K562 (cell line): ENCODE measurements around the gene GCGR. TPM values are rescaled to one million over a fixed set of nuclear protein-coding genes. Genes with fewer than 3 reads are reported as not detected.

Experiments
- ARID2 ChIP-seq: fragments of 450-650 bp; IDR thresholded peaks from 2 replicates; pipeline ENCODE4 v1.6.1; 2017; ENCODE audit warnings: antibody characterized with exemption, mild to moderate bottlenecking
- ARNT ChIP-seq, 2 experiments: fragments of 450-650 bp; IDR thresholded peaks; 2 replicates each; pipeline ENCODE4 v1.6.1; 2016; ENCODE audit warnings: mild to moderate bottlenecking in 1 of 2
- CBX5 ChIP-seq: IDR thresholded peaks from 2 replicates; pipeline ENCODE4 v1.6.1; 2014; ENCODE audit warnings: low read depth, borderline replicate concordance
- DMBX1 ChIP-seq: fragments of 250-450 bp; sonication (Bioruptor Pico); IDR thresholded peaks from 2 replicates; pipeline ENCODE4 v1.8.0; 2022; ENCODE audit warnings: inconsistent platforms, mild to moderate bottlenecking, moderate library complexity, borderline replicate concordance
- E2F3 ChIP-seq: fragments of 250-450 bp; sonication (Bioruptor Pico); IDR thresholded peaks from 2 replicates; pipeline ENCODE4 v1.4.0; 2020; ENCODE audit warnings: mild to moderate bottlenecking
- EGR1 ChIP-seq: fragments of 450-650 bp; conservative IDR thresholded peaks from 2 replicates; pipeline ENCODE4 v1.6.1; 2017; ENCODE audit warnings: mild to moderate bottlenecking
- EP300 ChIP-seq: IDR thresholded peaks from 2 replicates; pipeline ENCODE4 v1.6.1; 2012; ENCODE audit warnings: low read length, improper control_type of control experiment
- ETV5 ChIP-seq: sonication (generic); formaldehyde crosslinking; IDR thresholded peaks from 2 replicates; pipeline ENCODE4 v1.4.0; 2020; ENCODE audit warnings: low read depth, mild to moderate bottlenecking, missing genetic modification reagents
- FIP1L1 ChIP-seq: fragments of 200-400 bp; formaldehyde crosslinking; IDR thresholded peaks from 2 replicates; pipeline ENCODE4 v1.6.1; 2018; ENCODE audit warnings: mild to moderate bottlenecking, low read depth, low read length; ENCODE audit not compliant: poor library complexity, severe bottlenecking
- MAFK ChIP-seq: IDR thresholded peaks from 2 replicates; pipeline ENCODE4 v1.6.1; 2011; ENCODE audit warnings: low read length, improper control_type of control experiment
- MECOM ChIP-seq: fragments of 250-450 bp; sonication (Bioruptor Pico); IDR thresholded peaks from 2 replicates; pipeline ENCODE4 v1.8.0; 2022; ENCODE audit warnings: inconsistent platforms
- MEF2A ChIP-seq: IDR thresholded peaks from 2 replicates; pipeline ENCODE4 v1.6.1; 2011; ENCODE audit warnings: low read depth, mild to moderate bottlenecking, low read length, moderate library complexity; ENCODE audit not compliant: control insufficient read depth
- NCOA6 ChIP-seq: fragments of 450-650 bp; IDR thresholded peaks from 2 replicates; pipeline ENCODE4 v1.6.1; 2017; ENCODE audit warnings: mild to moderate bottlenecking
- NUFIP1 ChIP-seq: fragments of 450-650 bp; IDR thresholded peaks from 2 replicates; pipeline ENCODE4 v1.6.1; 2018; ENCODE audit not compliant: partially characterized antibody
- PHF21A ChIP-seq: fragments of 450-650 bp; IDR thresholded peaks from 2 replicates; pipeline ENCODE4 v1.6.1; 2017; ENCODE audit warnings: low read depth, borderline replicate concordance
- RBBP5 ChIP-seq: fragments of 200-600 bp; sonication (generic); IDR thresholded peaks from 2 replicates; pipeline ENCODE4 v1.6.1; 2012; ENCODE audit warnings: borderline replicate concordance, mild to moderate bottlenecking, low read length, control low read depth, inconsistent platforms; ENCODE audit not compliant: insufficient read depth, poor library complexity, severe bottlenecking
- SUPT5H ChIP-seq: fragments of 450-650 bp; IDR thresholded peaks from 2 replicates; pipeline ENCODE4 v1.6.1; 2016
- TCF15 ChIP-seq: fragments of 250-450 bp; sonication (Bioruptor Pico); IDR thresholded peaks from 2 replicates; pipeline ENCODE4 v1.8.0; 2022; ENCODE audit warnings: moderate library complexity, mild to moderate bottlenecking, inconsistent platforms
- THRA ChIP-seq: fragments of 450-650 bp; IDR thresholded peaks from 2 replicates; pipeline ENCODE4 v1.6.1; 2017; ENCODE audit warnings: mild to moderate bottlenecking, moderate library complexity
- ZNF589 ChIP-seq: fragments of 200-800 bp; sonication (Bioruptor generic); IDR thresholded peaks from 2 replicates; pipeline ENCODE4 v1.6.1; 2016; ENCODE audit warnings: low read depth, missing genetic modification characterization, missing compliant biosample characterization
- polyA plus RNA-seq, 8 experiments: library from polyadenylated mRNA; depleted of rRNA in 4 of 8; stranded (reverse) in 5 of 8; unstranded in 3 of 8; fragments of >200 nt; fragmentation: Nextera tagmentation in 2 of 8; fragmentation: Illumina TruSeq in 1 of 8; extraction: Ambion mirVana in 2 of 8; extraction: Trizol in 1 of 8; gene quantifications; 2 replicates each; pipeline versions ENCODE4 v1.2.1 to v1.2.3, GENCODE V29; 2011 to 2014; ENCODE audit warnings: inconsistent platforms in 1 of 8, missing spikeins in 1 of 8
- total RNA-seq, 7 experiments: library from RNA; depleted of rRNA in 6 of 7; stranded (reverse); fragments of >200 nt in 6 of 7; fragmentation: Illumina TruSeq in 2 of 7; extraction: Trizol in 2 of 7; gene quantifications; 2 replicates each; pipeline versions ENCODE4 v1.2.1 to v1.2.3, GENCODE V29; 2011 to 2021; ENCODE audit warnings: low replicate concordance in 1 of 7
- TF ChIP-seq, protein P1 (sequence below), 2 experiments: fragments of 450-650 bp; IDR thresholded peaks; 2 replicates each; pipeline ENCODE4 v1.6.1; 2018; ENCODE audit warnings: mild to moderate bottlenecking in 2 of 2, low read depth in 1 of 2; ENCODE audit not compliant: partially characterized antibody in 2 of 2
- TF ChIP-seq, protein P2 (sequence below): fragments of 250-450 bp; sonication (Bioruptor Pico); IDR thresholded peaks from 2 replicates; pipeline ENCODE4 v1.8.0; 2022; ENCODE audit warnings: moderate library complexity, mild to moderate bottlenecking, inconsistent platforms

The GCGR gene
- total and polyA plus RNA-seq, 9 of the 15 experiments (the other 6 are each of a cell fraction or from before 2014, with no cell fraction given) = not detected

GRCh38 chr17:81860756-81861568 is 57.0 kb downstream of the GCGR start (continued):
- TF ChIP-seq, protein P1, sequence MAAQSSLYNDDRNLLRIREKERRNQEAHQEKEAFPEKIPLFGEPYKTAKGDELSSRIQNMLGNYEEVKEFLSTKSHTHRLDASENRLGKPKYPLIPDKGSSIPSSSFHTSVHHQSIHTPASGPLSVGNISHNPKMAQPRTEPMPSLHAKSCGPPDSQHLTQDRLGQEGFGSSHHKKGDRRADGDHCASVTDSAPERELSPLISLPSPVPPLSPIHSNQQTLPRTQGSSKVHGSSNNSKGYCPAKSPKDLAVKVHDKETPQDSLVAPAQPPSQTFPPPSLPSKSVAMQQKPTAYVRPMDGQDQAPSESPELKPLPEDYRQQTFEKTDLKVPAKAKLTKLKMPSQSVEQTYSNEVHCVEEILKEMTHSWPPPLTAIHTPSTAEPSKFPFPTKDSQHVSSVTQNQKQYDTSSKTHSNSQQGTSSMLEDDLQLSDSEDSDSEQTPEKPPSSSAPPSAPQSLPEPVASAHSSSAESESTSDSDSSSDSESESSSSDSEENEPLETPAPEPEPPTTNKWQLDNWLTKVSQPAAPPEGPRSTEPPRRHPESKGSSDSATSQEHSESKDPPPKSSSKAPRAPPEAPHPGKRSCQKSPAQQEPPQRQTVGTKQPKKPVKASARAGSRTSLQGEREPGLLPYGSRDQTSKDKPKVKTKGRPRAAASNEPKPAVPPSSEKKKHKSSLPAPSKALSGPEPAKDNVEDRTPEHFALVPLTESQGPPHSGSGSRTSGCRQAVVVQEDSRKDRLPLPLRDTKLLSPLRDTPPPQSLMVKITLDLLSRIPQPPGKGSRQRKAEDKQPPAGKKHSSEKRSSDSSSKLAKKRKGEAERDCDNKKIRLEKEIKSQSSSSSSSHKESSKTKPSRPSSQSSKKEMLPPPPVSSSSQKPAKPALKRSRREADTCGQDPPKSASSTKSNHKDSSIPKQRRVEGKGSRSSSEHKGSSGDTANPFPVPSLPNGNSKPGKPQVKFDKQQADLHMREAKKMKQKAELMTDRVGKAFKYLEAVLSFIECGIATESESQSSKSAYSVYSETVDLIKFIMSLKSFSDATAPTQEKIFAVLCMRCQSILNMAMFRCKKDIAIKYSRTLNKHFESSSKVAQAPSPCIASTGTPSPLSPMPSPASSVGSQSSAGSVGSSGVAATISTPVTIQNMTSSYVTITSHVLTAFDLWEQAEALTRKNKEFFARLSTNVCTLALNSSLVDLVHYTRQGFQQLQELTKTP (IDR thresholded peaks at IDR 0.05; ENCODE audit: low read depth in 1 of 2, partially characterized antibody in 2 of 2) = no peak
- peak; percentile 97 for TF ChIP-seq DMBX1 (CRISPR knock-in tag)
- TF ChIP-seq ETV5 (CRISPR knock-in tag) = peak; percentile 95
- no peak for TF ChIP-seq THRA
- TF ChIP-seq SUPT5H = peak; percentile 95
- peak; percentile 94 for TF ChIP-seq MECOM (CRISPR knock-in tag)
- TF ChIP-seq EGR1 = peak; percentile 57
- no peak for TF ChIP-seq NCOA6
- TF ChIP-seq MEF2A = no peak
- peak; percentile 87; the same call in 1 of the 2 replicates for TF ChIP-seq TCF15 (CRISPR knock-in tag)
- no peak for TF ChIP-seq EP300
- peak; percentile 100 for TF ChIP-seq ZNF589
- TF ChIP-seq, protein P2, sequence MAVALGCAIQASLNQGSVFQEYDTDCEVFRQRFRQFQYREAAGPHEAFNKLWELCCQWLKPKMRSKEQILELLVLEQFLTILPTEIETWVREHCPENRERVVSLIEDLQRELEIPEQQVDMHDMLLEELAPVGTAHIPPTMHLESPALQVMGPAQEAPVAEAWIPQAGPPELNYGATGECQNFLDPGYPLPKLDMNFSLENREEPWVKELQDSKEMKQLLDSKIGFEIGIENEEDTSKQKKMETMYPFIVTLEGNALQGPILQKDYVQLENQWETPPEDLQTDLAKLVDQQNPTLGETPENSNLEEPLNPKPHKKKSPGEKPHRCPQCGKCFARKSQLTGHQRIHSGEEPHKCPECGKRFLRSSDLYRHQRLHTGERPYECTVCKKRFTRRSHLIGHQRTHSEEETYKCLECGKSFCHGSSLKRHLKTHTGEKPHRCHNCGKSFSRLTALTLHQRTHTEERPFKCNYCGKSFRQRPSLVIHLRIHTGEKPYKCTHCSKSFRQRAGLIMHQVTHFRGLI = peak; percentile 98
- peak; percentile 55; the same call in 1 of the 2 replicates for TF ChIP-seq MAFK
- TF ChIP-seq FIP1L1 = peak; percentile 19
- no peak for TF ChIP-seq PHF21A
- peak; percentile 28; the same call in 1 of the 2 replicates for TF ChIP-seq CBX5
- TF ChIP-seq RBBP5 = peak; percentile 75
- no peak for TF ChIP-seq NUFIP1
- TF ChIP-seq ARNT (IDR thresholded peaks at IDR 0.05) = no peak
- TF ChIP-seq ARID2 = no peak
- peak; percentile 96 for TF ChIP-seq E2F3
